SK-N-SH (cell line): ENCODE data around the gene DIPK1C. TPM values are rescaled to one million over a fixed set of nuclear protein-coding genes. Genes with fewer than 3 reads are reported as not detected.

Experiments
- CTCF ChIA-PET: fragments of 300-600, 350-600 bp; formaldehyde crosslinking; extraction: SDS; loops from one replicate; lab custom pipeline; 2021; lab: Yijun Ruan, JAX
- POLR2A ChIA-PET: fragments of 350-600 bp; sonication (Branson Sonifier 250); formaldehyde crosslinking; extraction: SDS; loops from one replicate; lab custom pipeline; 2020; ENCODE audit warnings: antibody characterized with exemption, inconsistent platforms; lab: Yijun Ruan, JAX
- DNase-seq: peaks from one replicate; pipeline ENCODE4 v3.0.0; 2012
- H2AFZ ChIP-seq: fragments of 200-600 bp; sonication (generic); 2 replicates; pipeline ENCODE4 v1.8.1; 2016; ENCODE audit warnings: antibody characterized with exemption, mild to moderate bottlenecking, low read depth
- H3F3A ChIP-seq: fragments of 200-600 bp; sonication (generic); replicated peaks from 2 replicates; pipeline ENCODE3; 2016; ENCODE audit warnings: antibody characterized with exemption, mild to moderate bottlenecking; ENCODE audit not compliant: insufficient read depth
- H3K27ac ChIP-seq, 2 experiments: fragments of 200-500 bp in 1 of 2; fragments of 200-600 bp in 1 of 2; sonication (Bioruptor generic) in 1 of 2; sonication (generic), shearing (Covaris generic) in 1 of 2; 2 replicates each; pipeline versions ENCODE4 v1.5.1 to v1.6.1; 2014 to 2016; ENCODE audit warnings: low read depth in 2 of 2, inconsistent platforms in 1 of 2, low read length in 1 of 2, mild to moderate bottlenecking in 1 of 2, mixed read lengths in 1 of 2
- H3K27me3 ChIP-seq: fragments of 200-600 bp; sonication (generic), shearing (Covaris generic); 2 replicates; pipeline ENCODE4 v1.6.1; 2016; ENCODE audit warnings: mixed run types; ENCODE audit not compliant: insufficient read depth
- H3K36me3 ChIP-seq, 2 experiments: fragments of 200-500 bp in 1 of 2; fragments of 200-600 bp in 1 of 2; sonication (Bioruptor generic) in 1 of 2; sonication (generic) in 1 of 2; replicated peaks in 1 of 2; 2 replicates each; pipeline versions ENCODE3 to v1.5.1; 2014 to 2016; ENCODE audit warnings: low read length in 1 of 2, mild to moderate bottlenecking in 1 of 2; ENCODE audit not compliant: insufficient read depth in 2 of 2, control insufficient read depth in 1 of 2
- H3K4me1 ChIP-seq, 2 experiments: fragments of 200-500 bp in 1 of 2; fragments of 200-600 bp in 1 of 2; sonication (Bioruptor generic) in 1 of 2; sonication (generic), shearing (Covaris generic) in 1 of 2; 2 replicates each; pipeline versions ENCODE4 v1.5.1 to v1.6.1; 2014 to 2016; ENCODE audit warnings: low read depth in 1 of 2, low read length in 1 of 2, mixed run types in 1 of 2; ENCODE audit not compliant: insufficient read depth in 2 of 2, control insufficient read depth in 1 of 2
- H3K4me2 ChIP-seq: fragments of 200-600 bp; sonication (generic), shearing (Covaris generic); 2 replicates; pipeline ENCODE4 v1.6.1; 2017; ENCODE audit warnings: mixed run types
- H3K4me3 ChIP-seq, 2 experiments: fragments of 200-500 bp in 1 of 2; fragments of 200-600 bp in 1 of 2; sonication (Bioruptor generic) in 1 of 2; sonication (generic), shearing (Covaris generic) in 1 of 2; 2 replicates each; pipeline versions ENCODE4 v1.5.1 to v1.8.1; 2014 to 2016; ENCODE audit warnings: low read depth in 2 of 2, inconsistent platforms in 1 of 2, low read length in 1 of 2, mild to moderate bottlenecking in 1 of 2, mixed read lengths in 1 of 2, moderate library complexity in 1 of 2
- H3K79me2 ChIP-seq: fragments of 200-600 bp; sonication (generic); 2 replicates; pipeline ENCODE4 v1.8.1; 2017; ENCODE audit warnings: mild to moderate bottlenecking; ENCODE audit not compliant: insufficient read depth
- H3K9ac ChIP-seq: fragments of 200-600 bp; sonication (generic); 2 replicates; pipeline ENCODE4 v1.6.1; 2017; ENCODE audit warnings: mixed run types
- H3K9me2 ChIP-seq: fragments of 200-600 bp; sonication (generic); 2 replicates; pipeline ENCODE4 v1.6.1; 2017; ENCODE audit warnings: mixed run types
- H3K9me3 ChIP-seq: fragments of 200-600 bp; sonication (generic); 2 replicates; pipeline ENCODE4 v1.6.1; 2017; ENCODE audit warnings: mixed run types, mild to moderate bottlenecking, moderate library complexity
- H4K20me1 ChIP-seq: fragments of 200-600 bp; sonication (generic); 2 replicates; pipeline ENCODE4 v1.6.1; 2017; ENCODE audit warnings: mild to moderate bottlenecking, mixed run types; ENCODE audit not compliant: insufficient read depth
- CHD2 ChIP-seq: fragments of 150-350 bp; IDR thresholded peaks from 2 replicates; pipeline ENCODE4 v1.6.1; 2018; ENCODE audit warnings: low read length; ENCODE audit not compliant: partially characterized antibody
- CTCF ChIP-seq: fragments of 200-600 bp; sonication (generic); IDR thresholded peaks from 2 replicates; pipeline ENCODE4 v1.6.1; 2017; ENCODE audit warnings: antibody characterized with exemption, mild to moderate bottlenecking, moderate library complexity
- EZH2phosphoT487 ChIP-seq: fragments of 200-600 bp; sonication (generic); IDR thresholded peaks from 2 replicates; pipeline ENCODE4 v1.6.1; 2017; ENCODE audit warnings: low read depth, mixed run types, mild to moderate bottlenecking, antibody characterized with exemption, moderate library complexity, borderline replicate concordance
- FOXM1 ChIP-seq: IDR thresholded peaks from 2 replicates; pipeline ENCODE4 v1.4.0; 2012; ENCODE audit warnings: low read depth, mild to moderate bottlenecking
- IRF3 ChIP-seq: fragments of 150-350 bp; IDR thresholded peaks from 2 replicates; pipeline ENCODE4 v1.6.1; 2016; ENCODE audit warnings: mild to moderate bottlenecking, low read depth, low read length
- MXI1 ChIP-seq: IDR thresholded peaks from 2 replicates; pipeline ENCODE4 v1.6.1; 2012; ENCODE audit warnings: mild to moderate bottlenecking, low read depth, low read length, improper control_type of control experiment
- PBX3 ChIP-seq: IDR thresholded peaks from 2 replicates; pipeline ENCODE4; 2012
- POLR2AphosphoS5 ChIP-seq: IDR thresholded peaks from 2 replicates; pipeline ENCODE4 v1.6.1; 2012; ENCODE audit warnings: low read depth, low read length
- RFX5 ChIP-seq: IDR thresholded peaks from 2 replicates; pipeline ENCODE4 v1.6.1; 2012; ENCODE audit warnings: mild to moderate bottlenecking, improper control_type of control experiment, low read length
- RXRA ChIP-seq: IDR thresholded peaks from 2 replicates; pipeline ENCODE4 v1.4.0; 2012; ENCODE audit warnings: low read depth, mild to moderate bottlenecking, borderline replicate concordance
- SIN3A ChIP-seq: IDR thresholded peaks from 2 replicates; pipeline ENCODE4 v1.6.1; 2012; ENCODE audit warnings: low read depth, mild to moderate bottlenecking, low read length, moderate library complexity, borderline replicate concordance
- SMC3 ChIP-seq: IDR thresholded peaks from 2 replicates; pipeline ENCODE4 v1.6.1; 2012; ENCODE audit warnings: low read depth, low read length, improper control_type of control experiment
- TAF1 ChIP-seq: IDR thresholded peaks from 2 replicates; pipeline ENCODE4 v1.6.1; 2012; ENCODE audit warnings: low read depth, mild to moderate bottlenecking, low read length, moderate library complexity, borderline replicate concordance
- TEAD4 ChIP-seq: IDR thresholded peaks from 2 replicates; pipeline ENCODE4 v1.4.0; 2012; ENCODE audit warnings: mild to moderate bottlenecking, borderline replicate concordance; ENCODE audit not compliant: insufficient read depth
- WGBS: methylation state at CpG from one replicate; pipeline ENCODE4 v1.1.6; 2017; ENCODE audit warnings: low lambda C conversion rate; 5-methylcytosine and 5-hydroxymethylcytosine counted together
- polyA plus RNA-seq, 3 experiments: library from polyadenylated mRNA; depleted of rRNA; stranded (reverse); fragments of >200 nt; gene quantifications; 2 replicates each; pipeline ENCODE4 v1.2.3, GENCODE V29; 2012

DIPK1C gene
- polyA plus RNA-seq, 1 of the 3 experiments (the other 2 are of a cell fraction): not detected

DNA sequence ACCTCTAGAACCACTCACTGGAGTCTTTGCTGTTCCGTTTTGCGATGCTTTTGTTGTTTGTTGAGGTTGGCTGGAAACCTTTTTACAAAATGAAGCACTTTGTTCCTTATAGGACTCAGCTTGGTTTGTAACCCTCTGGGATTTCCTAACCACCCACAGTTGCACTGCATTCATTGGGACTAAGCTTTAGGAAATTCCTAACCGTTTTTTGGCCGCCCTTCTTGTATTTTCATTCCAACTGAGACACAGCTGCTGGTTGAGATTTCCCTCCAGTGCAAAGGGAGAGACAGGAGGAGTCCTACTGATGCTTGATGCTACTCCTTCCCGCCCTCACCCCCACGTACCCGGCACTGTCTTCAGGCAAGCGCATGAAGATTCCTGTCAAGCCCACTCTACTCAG lies 6.1 kb upstream of the DIPK1C start (continued):
- TF ChIP-seq TEAD4: no peak
- TF ChIP-seq PBX3: no peak
- no peak for TF ChIP-seq CHD2
- TF ChIP-seq MXI1: no peak
- no peak for TF ChIP-seq EZH2phosphoT487
- no peak for TF ChIP-seq RXRA
- no peak for TF ChIP-seq IRF3
- no peak for TF ChIP-seq SMC3
- no peak for TF ChIP-seq RFX5
- TF ChIP-seq TAF1: no peak
- no peak for TF ChIP-seq POLR2AphosphoS5
- TF ChIP-seq, all 33 proteins: peak for 0

DNA sequence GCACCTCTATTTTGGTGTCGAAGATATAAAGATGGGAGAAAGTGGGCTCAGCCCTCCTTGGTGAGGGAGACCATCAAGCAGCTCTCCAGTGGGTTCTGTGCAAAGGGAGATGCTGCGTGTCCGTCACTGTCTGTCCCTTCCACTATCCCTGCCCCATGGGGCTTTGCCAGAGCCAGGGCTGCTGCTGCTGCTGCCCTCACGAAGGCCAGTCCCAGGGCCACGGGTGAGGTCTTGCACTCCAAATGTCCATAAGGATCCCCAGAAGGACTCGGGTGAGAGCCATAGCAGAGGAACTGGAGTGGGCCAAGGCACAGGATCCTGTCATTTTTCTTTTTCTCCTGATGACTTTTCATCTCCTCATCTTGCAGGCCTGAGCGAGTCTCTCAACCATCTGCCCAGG lies 3.7 kb upstream of the DIPK1C start:
- Histone ChIP-seq H3K27me3 (peaks cover 65% of the 10 kb centered on the region), H3K9me2 (no peaks in the 10 kb centered on the region), H3K79me2 (no peaks in the 10 kb centered on the region), H3K4me2 (no peak overlapping the region), H3K36me3 (no peaks in the 10 kb centered on the region), H2AFZ (no peak overlapping the region), H3K4me1 (no peaks in the 10 kb centered on the region), H3F3A (no peaks in the 10 kb centered on the region), H3K4me3 (no peak overlapping the region), H4K20me1 (no peaks in the 10 kb centered on the region), H3K27ac (no peak overlapping the region), H3K9me3 (no peaks in the 10 kb centered on the region), H3K9ac (no peak overlapping the region)
- CTCF ChIA-PET: interaction anchor here (2.0 kb wide), 1 partner anchor 119 kb away, joined by 7 read pairs; no protein-coding TSS in a partner anchor
- WGBS: 6% methylated on average over 4 of the region's 7 CpGs
- TF ChIP-seq IRF3: no peak
- TF ChIP-seq SIN3A: no peak
- no peak for DNase-seq
- POLR2A ChIA-PET: no interaction called here

- no peaks in the 10 kb centered on the region for H3F3A ChIP-seq
- no peaks in the 10 kb centered on the region for H4K20me1 ChIP-seq
- CTCF ChIA-PET: interaction anchor here (0.8 to 2.0 kb wide), 5 partner anchors 11 to 118 kb away, joined by 3 to 7 read pairs (median 3); no protein-coding TSS in a partner anchor
- H3K4me3 ChIP-seq: no peak overlapping the region
- H3K79me2 ChIP-seq: no peaks in the 10 kb centered on the region
- POLR2A ChIA-PET: no interaction called here
- no peak overlapping the region for H3K27ac ChIP-seq
- no peak overlapping the region for H3K9ac ChIP-seq
- no peak overlapping the region for H3K4me2 ChIP-seq
- TF ChIP-seq FOXM1 (no peak), EZH2phosphoT487 (peak; percentile 45; the same call in 1 of the 2 replicates), CTCF (peak; percentile 37; the same call in 1 of the 2 replicates)
- no peaks in the 10 kb centered on the region for H3K4me1 ChIP-seq
- no peaks in the 10 kb centered on the region for H3K9me2 ChIP-seq
- peak; percentile 46 for DNase-seq
- H3K27me3 ChIP-seq: peaks cover 73% of the 10 kb centered on the region
- no peaks in the 10 kb centered on the region for H3K36me3 ChIP-seq
- WGBS: 2% methylated on average over 7 of the region's 7 CpGs
- H3K9me3 ChIP-seq: no peaks in the 10 kb centered on the region
- no peak overlapping the region for H2AFZ ChIP-seq
Observed at GRCh38 chr18:74459889-74460288, 2.8 kb upstream of the DIPK1C start.
